HG03354 (cell line): Measurements from ENCODE around the gene SMAD2.
"Not testable (repeated sequence)": the region's sequence is repeated elsewhere in the genome, so short reads cannot be mapped to it uniquely, and the experiment has no call there.

Source experiments
- ATAC-seq: cut with Tn5 transposase; IDR thresholded peaks from one replicate; pipeline ENCODE4 v1.9.1; 2021; ENCODE audit warnings: mild to moderate bottlenecking; ENCODE audit not compliant: unreplicated experiment, poor library complexity, severe bottlenecking

Gene SMAD2

DNA sequence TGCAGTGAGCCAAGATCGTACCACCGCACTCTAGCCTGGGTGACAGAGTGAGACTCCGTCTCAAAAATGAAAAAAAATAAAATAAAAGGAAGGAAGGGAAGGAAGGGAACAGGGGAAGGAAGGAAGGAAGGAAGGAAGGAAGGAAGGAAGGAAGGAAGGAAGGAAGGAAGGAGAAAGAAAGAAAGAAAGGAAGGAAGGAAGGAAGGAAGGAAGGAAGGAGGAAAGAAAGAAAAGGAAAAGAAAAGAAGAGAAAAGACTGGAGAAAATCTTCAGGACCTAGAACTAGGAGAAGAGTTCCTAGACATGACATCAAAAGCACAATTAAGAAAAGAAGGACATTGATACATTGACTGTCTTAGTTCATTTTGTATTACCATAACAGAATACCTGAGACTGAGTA lies 163.3 kb downstream of the SMAD2 start:
- not testable (repeated sequence) for ATAC-seq
